GM12878 (cell line): Measurements from ENCODE around the gene GANAB. TPM values are rescaled to one million over a fixed set of nuclear protein-coding genes. Genes with fewer than 3 reads are reported as not detected.

Experiments
- BRCA1 ChIP-seq: IDR thresholded peaks from 2 replicates; pipeline ENCODE4 v1.6.1; 2011; ENCODE audit warnings: low read depth, low read length, improper control_type of control experiment
- E2F4 ChIP-seq: IDR thresholded peaks from 2 replicates; pipeline ENCODE4 v1.6.1; 2012; ENCODE audit warnings: low read depth, low read length, improper control_type of control experiment
- EED ChIP-seq: sonication (generic); IDR thresholded peaks from 2 replicates; pipeline ENCODE4 v1.6.1; 2016; ENCODE audit warnings: antibody characterized with exemption, low read depth
- IRF3 ChIP-seq: fragments of 450-650 bp; IDR thresholded peaks from 2 replicates; pipeline ENCODE4 v1.6.1; 2014; ENCODE audit warnings: mild to moderate bottlenecking
- LARP7 ChIP-seq: fragments of 450-650 bp; IDR thresholded peaks from 2 replicates; pipeline ENCODE4 v1.6.1; 2017; ENCODE audit warnings: mild to moderate bottlenecking
- MTA2 ChIP-seq: fragments of 450-650 bp; IDR thresholded peaks from 2 replicates; pipeline ENCODE4 v1.6.1; 2016; ENCODE audit warnings: low read depth, mild to moderate bottlenecking, moderate library complexity
- MTA3 ChIP-seq: IDR thresholded peaks from 2 replicates; pipeline ENCODE4 v1.6.1; 2012; ENCODE audit warnings: low read length, inconsistent platforms, borderline replicate concordance
- MYB ChIP-seq: fragments of 150-350 bp; IDR thresholded peaks from 2 replicates; pipeline ENCODE4 v1.6.1; 2014; ENCODE audit warnings: mild to moderate bottlenecking, low read depth, low read length, borderline replicate concordance
- NFYB ChIP-seq: IDR thresholded peaks from 2 replicates; pipeline ENCODE4 v1.6.1; 2011; ENCODE audit warnings: low read depth, mild to moderate bottlenecking, low read length, improper control_type of control experiment, moderate library complexity; ENCODE audit not compliant: insufficient read depth
- POLR2AphosphoS5 ChIP-seq: IDR thresholded peaks from 2 replicates; pipeline ENCODE4 v1.6.1; 2011; ENCODE audit warnings: mild to moderate bottlenecking, low read length, inconsistent platforms
- RAD51 ChIP-seq: fragments of 450-650 bp; IDR thresholded peaks from 2 replicates; pipeline ENCODE4 v1.6.1; 2016; ENCODE audit warnings: moderate library complexity, mild to moderate bottlenecking, inconsistent platforms
- REST ChIP-seq: IDR thresholded peaks from 2 replicates; pipeline ENCODE4 v1.6.1; 2012; ENCODE audit warnings: mild to moderate bottlenecking, low read depth, low read length
- STAT3 ChIP-seq: IDR thresholded peaks from 2 replicates; pipeline ENCODE4 v1.6.1; 2011; ENCODE audit warnings: low read depth, low read length, improper control_type of control experiment
- TAF1 ChIP-seq: IDR thresholded peaks from 2 replicates; pipeline ENCODE4 v1.6.1; 2011; ENCODE audit warnings: mild to moderate bottlenecking, low read depth, low read length, borderline replicate concordance
- YY1 ChIP-seq: IDR thresholded peaks from 2 replicates; pipeline ENCODE4 v1.6.1; 2011; ENCODE audit warnings: low read depth, mild to moderate bottlenecking, low read length
- ZBTB33 ChIP-seq: fragments of 450-650 bp; IDR thresholded peaks from 2 replicates; pipeline ENCODE4 v1.6.1; 2017; ENCODE audit warnings: mild to moderate bottlenecking
- ZNF592 ChIP-seq: fragments of 450-650 bp; IDR thresholded peaks from 2 replicates; pipeline ENCODE4 v1.6.1; 2017; ENCODE audit warnings: mild to moderate bottlenecking, moderate library complexity
- polyA plus RNA-seq, 11 experiments: library from polyadenylated mRNA; depleted of rRNA in 4 of 11; unstranded in 6 of 11; stranded (reverse) in 5 of 11; fragments of >200 nt; fragmentation: Nextera tagmentation in 4 of 11; fragmentation: Illumina TruSeq in 1 of 11; extraction: Ambion mirVana in 4 of 11; extraction: Trizol in 1 of 11; gene quantifications; 1 replicate in 1 of 11; 2 replicates in 10 of 11; pipeline versions ENCODE4 v1.2.1 to v1.2.3, GENCODE V29; 2011 to 2016; ENCODE audit warnings: inconsistent platforms in 2 of 11, missing spikeins in 2 of 11, low read depth in 1 of 11
- total RNA-seq, 4 experiments: library from RNA; depleted of rRNA in 3 of 4; stranded (reverse); fragments of >200 nt in 3 of 4; fragmentation: Illumina TruSeq in 1 of 4; extraction: Trizol in 1 of 4; gene quantifications; 2 replicates each; pipeline versions ENCODE4 v1.2.1 to v1.2.3, GENCODE V29; 2013 to 2021

GANAB gene
- total and polyA plus RNA-seq, 10 of the 15 experiments (the other 5 are each of a cell fraction or from before 2014, with no cell fraction given): 4.5 to 175 (median 102) TPM

GRCh38 chr11:62612366-62613290 lies 33.8 kb downstream of the GANAB start, which contains the start of the genes EML3 and ROM1 (continued):
- TF ChIP-seq MTA2: no peak
- TF ChIP-seq E2F4: no peak
- no peak for TF ChIP-seq IRF3
- no peak; the same call in 1 of the 2 replicates for TF ChIP-seq MYB
- no peak for TF ChIP-seq POLR2AphosphoS5
- no peak for TF ChIP-seq ZBTB33
- TF ChIP-seq REST: no peak
- no peak for TF ChIP-seq RAD51
- TF ChIP-seq MTA3: no peak
- no peak for TF ChIP-seq BRCA1
- TF ChIP-seq ZNF592: peak; percentile 97
- TF ChIP-seq TAF1: peak; percentile 47; the same call in 1 of the 2 replicates
- no peak for TF ChIP-seq NFYB
- peak; percentile 67 for TF ChIP-seq YY1
- TF ChIP-seq EED: no peak
- TF ChIP-seq STAT3: no peak
- peak; percentile 63 for TF ChIP-seq LARP7
